NCI-H1105 (cell line): ENCODE results near the gene ATG2A.

Experiments
- DNase-seq: peaks from one replicate; lab custom pipeline; 2025; lab: John Stamatoyannopoulos, UW

The ATG2A gene

DNA sequence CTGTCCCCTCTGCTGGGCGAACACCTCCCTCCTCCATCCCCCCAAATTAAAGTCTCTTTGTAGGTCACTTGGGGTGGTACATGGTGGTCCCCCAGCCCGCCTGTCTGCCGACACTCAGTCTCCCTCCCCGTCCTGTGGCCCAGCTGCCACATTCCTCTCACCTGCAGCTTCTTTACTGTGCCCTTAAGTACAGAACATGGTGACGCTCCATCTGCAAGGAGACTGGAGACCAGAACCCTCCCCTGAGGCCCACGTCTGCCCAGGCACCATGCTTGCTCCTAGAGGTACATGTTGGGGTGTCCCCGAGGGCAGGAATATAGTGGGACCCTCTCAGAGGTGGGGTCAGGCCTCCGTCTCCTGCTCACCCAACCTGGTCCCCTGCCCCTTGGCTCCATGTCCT, 33.0 kb downstream of the ATG2A start:
- DNase-seq = no peak

DNA sequence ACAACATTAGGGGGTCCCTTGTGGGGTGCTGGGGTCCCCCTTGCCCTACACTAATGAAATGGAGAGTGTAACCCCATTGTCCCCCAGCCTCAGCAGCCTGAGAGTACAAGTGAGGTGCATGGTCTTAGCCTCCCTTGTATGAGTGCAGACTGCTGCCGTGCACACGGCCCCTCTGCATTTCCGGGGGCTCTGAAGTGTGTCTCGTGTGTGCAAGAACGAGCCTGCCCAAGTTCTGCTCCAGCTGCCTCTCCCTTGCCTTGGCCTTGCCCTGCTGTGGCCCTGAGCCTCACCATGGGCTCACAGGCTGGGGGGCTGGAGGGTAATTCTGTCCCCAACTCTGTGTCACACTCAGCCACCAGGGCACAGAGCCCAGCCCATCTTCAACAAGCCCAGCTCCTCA, 33.4 kb downstream of the ATG2A start:
- DNase-seq = no peak

DNA sequence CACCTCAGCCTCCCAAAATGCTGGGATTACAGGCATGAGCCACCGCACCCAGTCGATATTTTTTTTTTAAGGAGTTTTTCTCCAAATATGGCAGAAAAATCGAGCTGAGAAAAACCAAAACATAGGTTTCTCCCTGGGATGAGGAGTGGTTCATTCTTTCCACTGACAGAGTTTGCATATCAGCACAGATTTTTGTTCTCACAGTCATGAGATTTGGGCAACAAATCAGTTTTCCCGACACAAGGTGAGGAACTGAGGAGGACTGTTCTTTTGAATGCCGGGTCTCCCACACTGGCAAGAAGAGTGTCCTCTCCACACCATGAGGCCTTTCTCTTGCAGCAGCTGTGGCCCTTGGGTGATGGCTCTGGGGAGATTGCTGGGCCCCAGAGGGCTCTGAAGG, 34.8 kb downstream of the ATG2A start:
- DNase-seq = no peak

DNA sequence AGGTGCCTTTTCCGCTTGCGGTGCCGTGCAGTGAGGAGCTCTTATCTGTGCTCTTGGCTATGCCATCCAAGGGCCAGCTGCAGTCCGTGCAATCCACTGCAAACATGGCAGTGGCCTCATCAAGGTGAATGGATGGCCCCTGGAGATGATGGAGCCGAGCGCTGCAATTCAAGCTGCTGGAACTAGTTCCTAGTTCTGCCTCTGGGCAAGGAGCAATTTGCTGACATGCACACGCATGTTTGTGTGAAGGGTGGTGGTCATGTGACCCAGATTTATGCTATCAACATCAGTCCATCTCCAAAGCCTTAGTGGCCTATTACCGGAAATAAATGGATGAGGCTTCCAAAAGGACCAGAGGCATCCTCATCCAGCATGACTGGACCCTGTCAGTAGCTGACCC, 35.5 kb downstream of the ATG2A start:
- peak; percentile 53 for DNase-seq

DNA sequence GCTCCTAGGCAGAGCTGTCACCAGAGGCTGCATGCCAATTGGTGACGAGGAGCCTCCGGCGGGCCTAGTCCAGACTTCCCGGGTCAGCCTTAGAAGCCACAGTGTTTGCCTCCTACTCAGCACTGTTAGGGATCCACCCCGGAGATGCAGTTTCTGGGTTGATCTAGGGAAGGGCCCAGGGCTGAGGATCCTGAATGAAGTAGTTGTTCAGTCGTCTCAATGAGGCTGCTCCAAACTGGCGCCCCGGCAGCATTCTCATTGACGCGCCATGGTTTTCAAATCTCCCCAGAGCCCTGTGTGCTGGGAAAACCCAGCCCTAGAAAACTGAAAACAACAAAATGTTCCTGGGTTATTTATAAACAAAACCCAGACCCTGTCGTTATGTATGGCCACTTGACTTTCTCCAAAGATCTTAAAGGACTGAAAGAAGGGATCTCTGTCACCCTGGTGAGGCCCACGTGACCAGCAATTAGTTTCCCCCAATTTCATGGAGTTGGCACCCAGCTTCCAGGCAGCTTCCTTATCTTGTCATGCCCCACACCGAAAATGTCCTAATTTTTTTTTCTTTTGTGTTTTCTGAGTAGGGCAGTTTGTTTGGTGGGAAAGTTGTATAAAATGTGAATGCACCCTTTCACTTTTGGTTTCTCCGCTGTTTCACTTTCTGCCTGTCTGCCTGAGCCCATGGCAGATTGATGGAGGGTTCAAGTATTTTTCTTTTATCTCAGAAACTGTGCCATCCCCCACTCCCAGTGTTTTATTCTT, 36.6 kb downstream of the ATG2A start:
- DNase-seq = no peak

DNA sequence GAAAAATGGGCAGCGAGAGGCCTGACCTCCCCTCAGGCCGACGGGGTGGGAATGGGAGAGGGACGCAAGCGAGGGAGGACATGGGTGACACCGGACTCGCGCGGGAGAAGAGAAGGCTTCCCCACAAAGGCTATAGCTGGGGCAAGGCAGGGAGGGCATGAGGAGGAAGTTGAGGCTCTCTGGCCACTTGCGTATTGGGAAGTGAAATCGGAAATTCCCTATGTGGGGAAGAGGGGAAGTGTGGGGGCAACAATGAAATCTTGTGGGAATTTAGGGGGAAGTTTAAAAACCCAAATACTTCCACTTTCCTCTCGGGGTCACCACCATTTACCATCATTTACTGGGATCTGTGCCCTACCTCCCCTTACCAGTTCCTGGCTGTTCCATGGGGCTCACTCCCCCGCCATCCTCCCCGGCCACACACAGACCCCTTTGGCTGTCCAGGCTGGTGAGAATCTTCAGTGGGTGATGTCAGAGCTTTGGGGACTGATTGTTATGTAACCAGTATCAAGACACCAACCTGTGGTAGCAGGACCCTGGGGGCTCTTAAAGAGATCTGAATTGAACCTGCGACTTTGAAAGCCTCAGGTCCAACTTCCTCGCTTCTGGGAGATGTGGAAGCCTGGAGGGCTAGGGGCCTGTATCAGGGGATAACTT, 37.6 kb downstream of the ATG2A start:
- no peak for DNase-seq

DNA sequence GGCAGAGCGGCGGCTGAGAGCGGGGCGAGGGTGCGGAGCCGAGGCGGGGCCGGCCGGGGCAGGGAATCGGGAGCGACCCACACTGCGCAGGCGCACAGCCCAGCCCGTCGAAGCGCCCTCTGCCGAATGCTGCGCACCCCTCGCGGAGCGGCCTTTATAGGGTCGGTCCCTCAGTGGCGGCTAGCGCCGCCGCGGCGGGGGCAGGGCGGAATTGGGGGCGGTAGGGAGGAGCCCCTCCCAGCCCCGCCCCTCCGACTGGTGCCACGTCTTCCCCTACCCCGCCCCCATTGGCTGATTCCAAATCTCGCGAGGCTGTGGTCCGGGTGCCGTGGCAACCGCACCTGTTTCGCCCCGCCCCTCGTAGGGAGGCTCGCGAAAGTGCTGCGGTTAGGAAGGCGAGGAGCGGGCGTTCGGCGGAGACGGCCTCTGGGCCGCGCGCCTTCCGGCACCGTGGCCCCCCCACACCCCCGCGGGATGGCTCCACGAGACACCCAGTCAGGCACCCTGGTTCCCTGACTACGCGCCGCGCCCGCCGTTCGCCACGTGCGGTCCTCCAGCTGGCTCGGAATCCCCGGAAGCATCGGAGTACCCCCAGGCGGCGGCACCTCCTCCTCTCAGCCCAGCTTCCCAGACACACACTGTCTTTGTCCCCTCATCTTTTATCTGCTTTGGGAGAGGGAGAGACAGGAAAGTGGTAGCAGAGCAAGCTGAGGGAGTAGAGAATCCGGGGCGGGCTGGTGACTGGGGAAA, 38.3 kb downstream of the ATG2A start, which contains the start of gene EHD1:
Gene EHD1 (minus strand): TSS at position 128 of the 750 bp plus-strand sequence. CDS start 157 bp downstream, outside the sequence.
- peak; percentile 99 for DNase-seq

DNA sequence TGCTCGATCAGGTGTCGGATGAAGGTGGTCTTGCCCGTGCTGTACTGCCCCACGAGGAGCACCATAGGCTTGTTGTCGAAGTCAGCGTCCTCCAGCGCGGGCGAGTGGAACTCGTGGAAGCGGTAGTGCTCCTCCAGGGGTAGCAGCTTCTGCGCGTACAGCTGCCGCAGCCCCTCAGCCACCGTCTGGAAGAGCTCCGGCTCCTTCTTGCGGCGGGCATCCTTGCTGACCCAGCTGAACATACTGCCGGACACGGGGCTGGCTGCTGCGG, 38.9 kb downstream of the ATG2A start:
- no peak for DNase-seq

DNA sequence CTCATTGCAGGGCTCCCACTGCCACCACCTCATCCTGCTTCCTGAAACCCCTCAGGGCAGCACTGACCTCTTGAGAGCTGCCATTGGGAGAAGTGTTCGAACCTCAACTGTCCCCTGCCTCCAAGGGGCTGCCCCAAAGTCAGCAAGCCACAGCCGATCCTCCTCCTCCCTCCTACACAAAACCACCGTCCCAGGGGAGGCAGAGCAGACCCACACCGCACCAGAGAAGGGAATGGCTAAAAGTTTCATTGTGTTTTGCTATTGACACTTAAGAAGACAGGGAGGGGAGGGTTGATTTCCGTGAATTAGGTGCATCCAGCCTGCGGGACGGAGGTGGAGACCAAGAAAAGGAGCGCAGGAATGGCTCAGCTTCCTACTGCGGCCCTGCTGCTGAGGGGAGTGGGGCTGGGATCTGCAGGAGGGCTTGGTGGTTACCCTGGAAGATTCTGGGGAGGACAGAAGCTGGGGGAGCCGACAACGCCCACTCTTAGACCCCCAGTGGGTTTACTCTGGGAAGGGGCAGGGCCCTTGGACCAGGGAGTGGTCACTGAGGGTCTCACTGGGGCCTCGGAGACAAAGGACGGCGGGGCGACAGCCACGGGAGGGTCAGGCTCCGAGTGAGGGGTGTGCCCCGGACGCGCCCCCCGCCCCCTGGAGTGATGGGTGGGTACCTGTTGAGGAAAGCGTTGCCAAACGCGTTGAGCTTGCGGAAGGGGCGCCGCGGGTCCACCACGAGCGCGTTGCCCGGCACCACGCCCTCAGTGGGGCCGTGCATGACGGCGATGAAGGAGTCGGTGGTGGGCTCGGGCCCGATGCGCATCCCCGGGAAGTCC, 39.4 kb downstream of the ATG2A start:
- no peak for DNase-seq

DNA sequence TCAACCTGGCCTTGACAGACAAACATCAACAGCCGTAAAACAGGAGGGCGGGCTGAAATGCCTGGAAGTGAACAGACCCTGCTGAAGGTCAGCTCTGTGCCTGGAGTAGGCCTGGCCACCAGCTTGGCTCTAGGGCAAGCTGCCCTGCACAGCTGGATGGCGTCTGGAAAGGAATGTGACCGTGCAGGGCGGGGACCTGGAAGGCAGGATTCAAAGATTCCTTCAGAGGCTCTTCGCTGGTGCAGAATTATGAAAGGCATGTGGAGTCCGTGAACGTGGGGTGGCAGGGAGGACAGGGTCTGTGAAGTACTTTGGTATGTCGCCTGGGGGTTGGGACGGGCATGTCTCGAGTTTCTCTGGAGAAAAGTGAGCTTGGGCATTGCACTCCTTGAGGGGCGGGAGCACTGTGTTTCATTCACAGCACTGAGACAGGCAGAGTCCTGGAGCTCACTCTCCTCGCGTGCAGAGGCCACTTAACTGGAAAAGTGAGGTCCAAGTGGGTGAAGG, 40.1 kb downstream of the ATG2A start:
- DNase-seq = no peak

DNA sequence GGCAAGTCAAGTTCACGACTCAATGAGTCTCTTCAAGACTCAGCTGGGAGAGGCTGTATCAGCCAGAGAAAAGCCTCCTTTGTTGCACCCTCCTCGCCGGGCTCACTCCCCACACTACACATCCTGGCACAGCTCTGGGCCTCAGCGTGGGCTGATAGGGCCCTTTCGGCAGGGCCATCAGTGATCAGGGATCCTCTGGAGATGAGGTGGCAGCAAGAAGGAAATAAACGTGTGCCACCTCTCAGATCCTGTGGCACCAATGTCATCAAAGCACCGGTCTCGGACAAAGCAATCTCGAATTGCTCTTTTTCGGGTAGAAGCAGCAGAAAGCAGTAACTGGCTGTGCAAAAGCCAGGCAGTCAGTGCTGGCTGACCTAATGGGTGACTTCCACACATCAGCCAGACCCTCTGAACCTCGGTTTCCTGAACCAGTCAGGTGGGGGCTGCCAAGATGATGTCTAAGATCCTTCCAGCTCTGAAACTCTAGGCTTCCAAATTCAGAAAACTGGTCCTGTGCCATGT, 40.7 kb downstream of the ATG2A start:
- no peak for DNase-seq

DNA sequence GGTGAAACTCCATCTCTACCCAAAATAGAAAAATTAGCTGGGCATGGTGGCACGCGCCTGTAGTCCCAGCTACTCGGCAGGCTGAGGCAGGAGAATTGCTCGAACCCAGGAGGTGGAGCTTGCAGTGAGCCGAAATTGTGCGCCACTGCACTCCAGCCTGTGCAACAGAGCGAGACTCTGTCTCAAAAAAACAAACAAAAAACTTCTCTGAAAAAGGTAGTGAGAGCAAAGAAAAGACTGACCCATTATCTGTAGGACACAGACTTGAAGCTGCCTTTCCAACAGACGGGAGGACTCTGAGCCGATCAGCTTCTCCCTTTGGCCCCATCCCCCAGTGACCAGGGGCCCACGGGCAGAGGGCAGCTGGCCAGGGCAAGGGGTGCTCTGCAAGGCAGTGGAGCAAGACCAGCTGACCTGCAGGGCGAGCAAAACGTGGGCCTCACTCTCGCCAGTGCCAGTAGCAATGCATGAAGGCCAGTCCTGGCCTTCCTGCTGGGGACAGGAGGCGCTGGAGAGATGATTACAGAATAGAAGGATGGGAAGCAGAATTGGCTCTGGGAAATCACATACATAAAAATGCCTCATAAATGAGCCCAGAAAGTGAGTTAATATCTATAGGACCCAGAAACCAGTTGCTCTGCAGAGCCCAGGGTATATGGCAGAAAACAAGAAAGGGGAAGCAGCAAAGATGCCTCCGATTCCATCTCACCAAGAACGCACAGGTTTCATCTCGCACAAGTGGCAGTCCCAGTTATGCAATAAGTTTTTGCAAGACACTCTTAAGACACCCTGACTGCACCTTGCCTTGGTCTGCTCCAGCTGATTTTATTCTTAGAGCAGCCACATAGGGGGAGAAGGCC, 41.4 kb downstream of the ATG2A start:
- DNase-seq = no peak

DNA sequence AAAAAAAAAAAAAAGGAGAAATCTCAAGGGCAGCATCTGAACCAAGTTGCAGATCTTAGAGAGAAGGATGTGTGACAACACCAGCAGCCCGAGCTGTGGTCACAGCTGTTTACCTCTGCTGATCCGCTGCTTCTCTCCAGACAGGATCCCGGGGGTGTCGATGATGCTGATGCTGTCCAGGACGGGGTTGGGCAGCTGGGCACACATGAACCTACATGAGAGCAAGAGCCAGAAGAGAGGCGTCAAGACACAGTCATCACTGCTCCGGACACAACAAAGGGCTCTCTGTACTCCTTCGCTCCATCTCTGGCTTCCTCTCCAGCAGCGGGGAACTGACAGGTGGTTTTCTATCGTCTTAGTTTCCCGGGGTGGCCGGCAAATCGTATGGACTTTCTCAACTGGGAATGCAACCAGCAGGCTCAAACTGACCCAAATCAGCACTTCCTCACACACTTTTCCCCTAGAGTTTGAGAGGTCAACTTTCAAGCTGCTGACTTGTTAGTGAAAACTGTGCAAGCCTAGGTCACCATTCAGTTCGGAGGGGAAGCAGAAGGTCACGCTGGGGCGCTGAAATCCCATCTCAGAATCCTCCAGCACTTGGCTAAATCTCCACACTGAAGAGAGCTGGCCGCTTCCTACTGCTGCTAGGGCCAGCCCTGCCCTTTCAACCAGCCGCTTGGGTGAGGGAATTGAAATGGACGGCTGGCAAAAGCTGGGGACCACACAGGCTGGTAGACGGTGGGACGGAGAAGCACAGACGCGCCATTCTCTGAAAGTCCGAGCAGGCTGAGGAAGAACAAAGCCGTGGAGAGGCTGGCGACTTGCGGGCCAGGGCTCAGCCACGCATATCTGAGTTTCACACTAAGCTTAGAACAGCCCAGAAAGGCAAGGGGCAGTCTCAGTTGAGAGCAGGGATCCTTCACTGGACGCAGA, 42.4 kb downstream of the ATG2A start:
- DNase-seq = no peak

DNA sequence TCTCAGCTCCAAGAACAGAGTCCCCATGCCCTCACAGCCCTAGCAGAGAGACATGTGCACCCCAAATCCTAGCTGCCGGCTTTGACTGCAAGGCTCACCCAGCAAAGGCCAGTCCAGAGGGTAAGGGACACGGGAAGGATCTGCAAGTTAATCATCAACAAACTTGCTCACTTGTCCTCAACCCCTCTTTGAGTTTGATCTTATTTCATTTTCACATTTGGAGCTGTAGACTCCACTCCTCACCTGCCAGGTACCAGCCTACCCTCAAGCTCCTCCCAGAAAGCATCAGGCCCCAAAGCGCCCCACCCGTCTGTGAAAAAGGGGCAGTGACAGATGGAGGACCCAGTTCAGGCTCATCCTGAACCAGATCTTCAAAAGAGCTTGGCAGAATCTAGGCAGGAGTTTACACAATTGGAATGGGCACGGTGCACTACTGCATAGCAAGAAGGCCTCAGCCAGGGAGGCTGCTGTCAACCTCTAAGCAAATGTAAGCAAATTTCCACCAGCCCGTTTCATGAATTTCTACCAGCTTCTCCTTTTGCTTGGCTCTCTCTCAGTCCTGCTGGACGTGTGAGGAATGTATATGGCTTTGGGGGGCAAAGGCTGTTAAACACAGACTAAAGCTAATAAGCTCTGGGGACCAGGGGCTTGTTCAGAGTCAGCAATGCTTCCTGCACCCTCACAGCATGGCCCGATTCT, 44.1 kb downstream of the ATG2A start:
- DNase-seq = no peak

DNA sequence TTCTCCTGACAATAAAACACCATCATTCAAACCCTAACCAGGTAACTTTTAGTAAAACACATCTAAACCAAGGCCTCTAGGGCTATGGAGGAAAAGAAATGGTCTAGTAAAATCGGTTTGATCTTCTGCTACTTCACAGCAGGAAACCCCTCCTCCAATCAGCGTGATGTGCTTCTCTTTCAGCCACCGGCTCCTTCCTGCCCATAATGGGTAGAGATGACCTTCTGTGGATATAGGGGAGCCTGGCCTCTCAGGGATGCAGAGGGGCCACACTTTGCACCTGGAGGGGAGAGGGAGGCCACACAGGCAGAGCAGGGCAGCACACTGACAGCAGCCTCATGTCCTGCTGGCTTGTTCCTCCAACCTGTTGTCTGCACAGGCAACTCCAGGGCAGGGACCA, 45.5 kb downstream of the ATG2A start:
- DNase-seq = no peak

DNA sequence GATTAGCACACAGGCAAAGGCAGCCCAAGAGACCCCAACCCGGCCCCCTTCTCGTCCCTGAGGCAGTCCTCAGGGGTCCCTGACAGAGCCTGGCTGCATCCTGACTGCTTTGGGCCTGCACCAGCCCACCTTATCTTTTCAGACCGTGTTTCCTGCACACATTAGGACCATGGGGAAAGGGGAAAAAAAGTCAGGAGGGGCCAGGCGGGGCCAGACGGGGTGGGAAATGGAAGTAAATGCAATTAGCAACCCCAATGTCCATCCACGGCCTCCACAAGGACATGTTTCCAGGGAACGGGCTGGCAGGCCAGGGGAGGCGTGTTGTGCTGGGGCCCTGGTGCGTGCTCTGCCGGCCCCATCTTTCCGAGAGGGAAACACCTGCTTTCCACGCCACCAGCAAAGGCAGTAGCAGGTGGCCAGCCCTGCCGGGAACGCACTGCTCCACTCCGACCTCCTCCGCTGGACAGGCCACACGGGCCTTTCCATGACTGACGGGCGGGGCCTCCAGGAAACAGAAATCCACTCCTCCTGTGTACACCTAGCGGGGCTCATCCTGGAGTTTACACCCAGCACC, 46.0 kb downstream of the ATG2A start:
- DNase-seq = no peak

DNA sequence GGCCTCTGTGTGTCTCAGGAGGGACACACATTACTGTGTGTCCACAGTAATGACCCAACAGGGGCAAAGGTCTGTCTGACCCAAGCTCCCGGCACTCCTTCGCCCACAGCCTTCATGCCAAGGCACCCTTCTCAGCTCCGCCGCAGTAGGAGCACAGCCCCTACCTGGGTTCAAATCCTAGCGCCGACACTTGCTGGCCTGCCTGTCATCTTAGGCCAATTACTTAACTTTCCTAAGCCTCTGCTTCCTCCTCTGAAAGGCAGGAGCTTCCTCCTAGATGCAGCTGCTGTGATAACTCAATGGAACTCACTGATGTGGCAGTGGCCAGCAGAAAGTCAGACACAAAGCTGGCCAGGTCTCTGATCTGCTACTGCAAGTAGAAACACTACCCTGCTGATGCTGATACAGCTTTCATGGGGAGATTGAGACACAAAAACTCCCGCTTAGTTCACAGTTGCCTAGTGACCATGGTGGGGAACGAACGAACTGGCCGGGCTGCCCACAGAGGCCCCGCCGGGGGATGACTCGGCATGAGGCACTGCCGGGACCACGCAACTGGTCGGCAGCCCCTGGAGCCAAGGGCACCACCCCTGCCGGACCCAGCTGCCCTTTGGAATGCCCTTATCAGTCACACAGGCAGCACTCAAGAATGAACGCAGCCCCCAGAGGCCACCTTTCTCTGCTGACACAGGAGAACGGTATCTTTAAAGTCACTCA, 46.7 kb downstream of the ATG2A start:
- no peak for DNase-seq

DNA sequence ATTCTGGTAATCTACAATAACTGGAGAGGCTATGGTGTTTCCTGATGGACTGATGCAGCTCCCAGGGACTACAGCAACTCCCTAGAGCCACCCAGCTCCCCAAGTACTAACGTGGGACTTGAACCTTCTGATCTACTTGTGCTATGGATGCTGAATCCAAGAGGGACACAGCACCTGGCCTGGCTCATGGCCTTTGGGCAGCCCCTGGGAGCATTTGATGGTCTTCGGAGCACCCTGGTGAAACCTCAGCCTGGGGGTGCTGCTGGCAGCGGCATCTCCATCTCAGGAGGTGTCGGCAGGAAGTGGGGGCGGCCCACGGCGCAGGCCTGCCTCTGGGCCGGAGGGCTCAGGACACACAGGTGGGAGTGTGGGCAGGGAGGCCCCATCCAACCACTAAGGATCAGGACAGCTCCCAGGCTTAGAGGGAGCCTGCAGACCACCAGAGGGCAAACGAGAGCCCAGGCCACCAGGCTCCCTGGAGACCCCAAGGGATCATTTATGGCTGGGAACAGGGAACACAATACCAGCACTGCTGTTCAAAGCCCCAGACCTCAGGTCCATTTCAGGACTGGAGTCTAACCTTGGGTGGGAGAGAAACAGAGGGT, 47.3 kb downstream of the ATG2A start:
- DNase-seq = no peak
